HEK293 (cell line): ENCODE data around the gene ENTREP3.

Experiments
- CTCF ChIA-PET: fragments of 350-600 bp; formaldehyde crosslinking; extraction: SDS; loops from one replicate; lab custom pipeline; 2021; ENCODE audit warnings: antibody characterized with exemption; lab: Yijun Ruan, JAX
- POLR2A ChIA-PET: fragments of 300-600 bp; formaldehyde crosslinking; extraction: SDS; loops from one replicate; lab custom pipeline; 2020; ENCODE audit warnings: antibody characterized with exemption, inconsistent platforms; lab: Yijun Ruan, JAX
- H3K27ac ChIP-seq: fragments of 200-500 bp; sonication (Bioruptor generic); 2 replicates; pipeline ENCODE4 v1.5.1; 2014; ENCODE audit warnings: low read depth, low read length, control low read depth, inconsistent platforms; ENCODE audit errors: extremely low read depth
- H3K36me3 ChIP-seq, 2 experiments: fragments of 200-500 bp in 1 of 2; sonication (Bioruptor generic) in 1 of 2; 1 replicate in 1 of 2; 2 replicates in 1 of 2; pipeline ENCODE4 v1.5.1; 2014 to 2017; ENCODE audit warnings: inconsistent platforms in 2 of 2, low read length in 2 of 2; ENCODE audit not compliant: control insufficient read depth in 2 of 2, insufficient read depth in 1 of 2
- H3K4me1 ChIP-seq: fragments of 200-500 bp; sonication (Bioruptor generic); 2 replicates; pipeline ENCODE4 v1.5.1; 2014; ENCODE audit warnings: mild to moderate bottlenecking, low read length, inconsistent platforms; ENCODE audit not compliant: control insufficient read depth, insufficient read depth
- H3K4me3 ChIP-seq: 2 replicates; pipeline ENCODE4 v1.5.1; 2011; ENCODE audit warnings: low read depth, mild to moderate bottlenecking, control low read depth, low read length, moderate library complexity
- H3K9me3 ChIP-seq: fragments of 200-500 bp; sonication (Bioruptor generic); 2 replicates; pipeline ENCODE4 v1.5.1; 2014; ENCODE audit warnings: low read depth, low read length, inconsistent platforms; ENCODE audit not compliant: control insufficient read depth, insufficient read depth
- ATF2 ChIP-seq: fragments of 450-650 bp; formaldehyde crosslinking; IDR thresholded peaks from 2 replicates; pipeline ENCODE4 v1.5.1; 2016; ENCODE audit warnings: missing biosample characterization, missing genetic modification characterization, low read depth
- EGR2 ChIP-seq: fragments of 450-650 bp; formaldehyde crosslinking; IDR thresholded peaks from 2 replicates; pipeline ENCODE4 v1.5.1; 2016; ENCODE audit warnings: low read depth, missing biosample characterization, missing genetic modification characterization
- HOXD13 ChIP-seq: sonication (generic); formaldehyde crosslinking; IDR thresholded peaks from 2 replicates; pipeline ENCODE4 v1.8.0; 2022; ENCODE audit warnings: missing genetic modification reagents, borderline replicate concordance
- KLF1 ChIP-seq: fragments of 450-650 bp; formaldehyde crosslinking; IDR thresholded peaks from 2 replicates; pipeline ENCODE4 v1.5.1; 2016; ENCODE audit warnings: missing biosample characterization, missing genetic modification characterization
- KLF16 ChIP-seq: fragments of 450-650 bp; formaldehyde crosslinking; IDR thresholded peaks from 2 replicates; pipeline ENCODE4 v1.5.1; 2017; ENCODE audit warnings: missing biosample characterization, missing genetic modification characterization
- KLF7 ChIP-seq: fragments of 450-650 bp; formaldehyde crosslinking; IDR thresholded peaks from 2 replicates; pipeline ENCODE4 v1.5.1; 2016; ENCODE audit warnings: missing biosample characterization, missing genetic modification characterization, borderline replicate concordance
- KLF9 ChIP-seq: fragments of 450-650 bp; formaldehyde crosslinking; IDR thresholded peaks from 2 replicates; pipeline ENCODE4 v1.5.1; 2016; ENCODE audit warnings: missing biosample characterization, missing genetic modification characterization, low read depth
- SALL2 ChIP-seq: fragments of 450-650 bp; formaldehyde crosslinking; IDR thresholded peaks from 2 replicates; pipeline ENCODE4 v1.5.0; 2017; ENCODE audit warnings: missing biosample characterization, mild to moderate bottlenecking, missing genetic modification characterization, borderline replicate concordance
- SP7 ChIP-seq: fragments of 450-650 bp; formaldehyde crosslinking; IDR thresholded peaks from 2 replicates; pipeline ENCODE4 v1.5.1; 2016; ENCODE audit warnings: missing biosample characterization, missing genetic modification characterization
- YY2 ChIP-seq: fragments of 450-650 bp; formaldehyde crosslinking; IDR thresholded peaks from 2 replicates; pipeline ENCODE4 v1.5.1; 2016; ENCODE audit warnings: missing biosample characterization, missing genetic modification characterization
- ZBTB17 ChIP-seq: fragments of 450-650 bp; formaldehyde crosslinking; IDR thresholded peaks from 2 replicates; pipeline ENCODE4 v1.5.1; 2016; ENCODE audit warnings: missing biosample characterization, missing genetic modification characterization
- ZBTB20 ChIP-seq: fragments of 450-650 bp; formaldehyde crosslinking; IDR thresholded peaks from 2 replicates; pipeline ENCODE4 v1.5.1; 2016; ENCODE audit warnings: missing biosample characterization, missing genetic modification characterization
- ZBTB48 ChIP-seq: fragments of 450-650 bp; formaldehyde crosslinking; IDR thresholded peaks from 2 replicates; pipeline ENCODE4 v1.5.1; 2016; ENCODE audit warnings: missing biosample characterization, missing genetic modification characterization
- ZFHX2 ChIP-seq: fragments of 450-650 bp; formaldehyde crosslinking; conservative IDR thresholded peaks from 2 replicates; pipeline ENCODE4 v1.5.1; 2016; ENCODE audit warnings: missing biosample characterization, missing genetic modification characterization
- ZNF2 ChIP-seq: fragments of 450-650 bp; formaldehyde crosslinking; IDR thresholded peaks from 2 replicates; pipeline ENCODE4 v1.5.1; 2016; ENCODE audit warnings: missing biosample characterization, missing genetic modification characterization
- ZNF211 ChIP-seq: fragments of 450-650 bp; formaldehyde crosslinking; IDR thresholded peaks from 2 replicates; pipeline ENCODE4 v1.5.1; 2016; ENCODE audit warnings: low read depth, missing biosample characterization, missing genetic modification characterization
- ZNF324 ChIP-seq: fragments of 450-650 bp; formaldehyde crosslinking; IDR thresholded peaks from 2 replicates; pipeline ENCODE4 v1.5.1; 2016; ENCODE audit warnings: missing biosample characterization, missing genetic modification characterization
- ZNF366 ChIP-seq: fragments of 450-650 bp; formaldehyde crosslinking; conservative IDR thresholded peaks from 2 replicates; pipeline ENCODE4 v1.5.1; 2016; ENCODE audit warnings: missing biosample characterization, missing genetic modification characterization
- ZNF473 ChIP-seq: fragments of 450-650 bp; formaldehyde crosslinking; IDR thresholded peaks from 2 replicates; pipeline ENCODE4 v1.5.1; 2017; ENCODE audit warnings: missing biosample characterization, missing genetic modification characterization
- ZNF501 ChIP-seq: fragments of 450-650 bp; formaldehyde crosslinking; IDR thresholded peaks from 2 replicates; pipeline ENCODE4 v1.5.1; 2016; ENCODE audit warnings: missing biosample characterization, missing genetic modification characterization
- ZNF560 ChIP-seq: fragments of 450-650 bp; formaldehyde crosslinking; IDR thresholded peaks from 2 replicates; pipeline ENCODE4 v1.5.1; 2017; ENCODE audit warnings: missing biosample characterization, missing genetic modification characterization, borderline replicate concordance
- ZNF626 ChIP-seq: fragments of 450-650 bp; sonication (Bioruptor Pico); formaldehyde crosslinking; IDR thresholded peaks from 2 replicates; pipeline ENCODE4 v1.5.1; 2018; ENCODE audit warnings: missing biosample characterization, missing genetic modification characterization, inconsistent platforms
- ZNF629 ChIP-seq: fragments of 450-650 bp; formaldehyde crosslinking; IDR thresholded peaks from 2 replicates; pipeline ENCODE4 v1.5.1; 2017; ENCODE audit warnings: missing biosample characterization, missing genetic modification characterization
- ZNF660 ChIP-seq: fragments of 450-650 bp; IDR thresholded peaks from 2 replicates; pipeline ENCODE4 v1.5.1; 2018; ENCODE audit warnings: missing biosample characterization, mild to moderate bottlenecking, missing genetic modification characterization
- ZNF701 ChIP-seq: fragments of 450-650 bp; formaldehyde crosslinking; IDR thresholded peaks from 2 replicates; pipeline ENCODE4 v1.5.1; 2016; ENCODE audit warnings: missing biosample characterization, missing genetic modification characterization
- ZNF785 ChIP-seq: fragments of 450-650 bp; formaldehyde crosslinking; IDR thresholded peaks from 2 replicates; pipeline ENCODE4 v1.5.1; 2016; ENCODE audit warnings: missing biosample characterization, missing genetic modification characterization
- ZSCAN23 ChIP-seq: fragments of 450-650 bp; formaldehyde crosslinking; IDR thresholded peaks from 2 replicates; pipeline ENCODE4 v1.5.1; 2016; ENCODE audit warnings: missing biosample characterization, missing genetic modification characterization
- ZXDB ChIP-seq: fragments of 450-650 bp; formaldehyde crosslinking; IDR thresholded peaks from 2 replicates; pipeline ENCODE4 v1.5.1; 2016; ENCODE audit warnings: missing biosample characterization, missing genetic modification characterization
- TF ChIP-seq, protein P1 (sequence below): fragments of 450-650 bp; formaldehyde crosslinking; IDR thresholded peaks from 2 replicates; pipeline ENCODE4 v1.5.1; 2016; ENCODE audit warnings: missing biosample characterization, missing genetic modification characterization

Gene ENTREP3

GRCh38 chr1:155253208-155253607 lies 2.1 kb downstream of the ENTREP3 start (continued):
- peak; percentile 39 for TF ChIP-seq ZNF366 (tag by site-specific recombination)

GRCh38 chr1:155251566-155251965 lies 3.7 kb downstream of the ENTREP3 start:
- no peak for TF ChIP-seq KLF1
- H3K4me1 ChIP-seq = no peaks in the 10 kb centered on the region
- POLR2A ChIA-PET = interaction anchor here (0.7 to 4.3 kb wide), 11 partner anchors 10 to 478 kb away, joined by 3 to 26 read pairs (median 4); partner anchors contain the start of genes ASH1L, CLK2, FDPS and SCAMP3
- no peak overlapping the region for H3K4me3 ChIP-seq
- H3K9me3 ChIP-seq = no peaks in the 10 kb centered on the region
- CTCF ChIA-PET = interaction anchor here (0.5 to 4.9 kb wide), 37 partner anchors 9 to 814 kb away, joined by 3 to 91 read pairs (median 6); partner anchors contain the start of genes CLK2, FDPS, HCN3 and KRTCAP2
- peaks cover 12 to 60% of the 10 kb centered on the region in 2 experiments; a peak in 2 of 3 replicates for H3K36me3 ChIP-seq
- peak overlapping the region; percentile 8; the same call in 1 of the 2 replicates for H3K27ac ChIP-seq

GRCh38 chr1:155250633-155251449 lies 4.4 kb downstream of the ENTREP3 start:
- Histone ChIP-seq H3K36me3 (peaks cover 13 to 53% of the 10 kb centered on the region in 2 experiments; a peak in 2 of 3 replicates), H3K4me1 (no peaks in the 10 kb centered on the region), H3K4me3 (no peak overlapping the region), H3K9me3 (no peaks in the 10 kb centered on the region), H3K27ac (peak overlapping the region; percentile 8)
- CTCF ChIA-PET = interaction anchor here (0.5 to 4.9 kb wide), 65 partner anchors 9 to 1040 kb away, joined by 3 to 91 read pairs (median 4); partner anchors contain the start of genes CLK2, FDPS, HCN3 and KRTCAP2
- POLR2A ChIA-PET = interaction anchor here (0.7 to 4.3 kb wide), 13 partner anchors 11 to 478 kb away, joined by 3 to 26 read pairs (median 4); partner anchors contain the start of genes ASH1L, CLK2, FDPS and HCN3
- TF ChIP-seq ZNF701 (tag by site-specific recombination) = no peak
- TF ChIP-seq ZFHX2 (tag by site-specific recombination) = peak; percentile 54
- no peak for TF ChIP-seq ZNF560
- no peak for TF ChIP-seq KLF7
- no peak; the same call in 1 of the 2 replicates for TF ChIP-seq ZNF785 (tag by site-specific recombination)
- TF ChIP-seq HOXD13 (CRISPR knock-in tag) = no peak
- no peak for TF ChIP-seq ZNF626 (tag by site-specific recombination)
- TF ChIP-seq ZBTB48 = peak; percentile 89
- 0 out of 2 replicates have a peak, but pooled peaks have one; percentile 39 for TF ChIP-seq ZNF366 (tag by site-specific recombination)
- TF ChIP-seq ZNF660 (tag by site-specific recombination) = peak; percentile 97
- TF ChIP-seq ZNF2 (tag by site-specific recombination) = peak; percentile 92; the same call in 1 of the 2 replicates
- TF ChIP-seq ZNF324 (tag by site-specific recombination) = peak; percentile 55; the same call in 1 of the 2 replicates
- TF ChIP-seq ZBTB20 (tag by site-specific recombination) = peak; percentile 90
- TF ChIP-seq ZNF629 = peak; percentile 60
- peak; percentile 64; the same call in 1 of the 2 replicates for TF ChIP-seq ZBTB17
- TF ChIP-seq ZNF211 (tag by site-specific recombination) = no peak
- TF ChIP-seq KLF16 (tag by site-specific recombination) = no peak
- TF ChIP-seq, protein P1, sequence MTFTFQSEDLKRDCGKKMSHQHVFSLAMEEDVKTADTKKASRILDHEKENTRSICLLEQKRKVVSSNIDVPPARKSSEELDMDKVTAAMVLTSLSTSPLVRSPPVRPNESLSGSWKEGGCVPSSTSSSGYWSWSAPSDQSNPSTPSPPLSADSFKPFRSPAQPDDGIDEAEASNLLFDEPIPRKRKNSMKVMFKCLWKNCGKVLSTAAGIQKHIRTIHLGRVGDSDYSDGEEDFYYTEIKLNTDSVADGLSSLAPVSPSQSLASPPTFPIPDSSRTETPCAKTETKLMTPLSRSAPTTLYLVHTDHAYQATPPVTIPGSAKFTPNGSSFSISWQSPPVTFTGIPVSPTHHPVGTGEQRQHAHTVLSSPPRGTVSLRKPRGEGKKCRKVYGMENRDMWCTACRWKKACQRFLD (tag by site-specific recombination) = no peak
- TF ChIP-seq EGR2 = peak; percentile 35; the same call in 1 of the 2 replicates
- no peak for TF ChIP-seq SALL2 (tag by site-specific recombination)
- peak; percentile 35; the same call in 1 of the 2 replicates for TF ChIP-seq ZSCAN23
- peak; percentile 51; the same call in 1 of the 2 replicates for TF ChIP-seq KLF9 (tag by site-specific recombination)
- no peak for TF ChIP-seq ZNF473 (tag by site-specific recombination)
- TF ChIP-seq ATF2 (tag by site-specific recombination) = no peak
- peak; percentile 67 for TF ChIP-seq SP7 (tag by site-specific recombination)
- peak; percentile 63; the same call in 1 of the 2 replicates for TF ChIP-seq YY2 (tag by site-specific recombination)
- TF ChIP-seq ZNF501 (tag by site-specific recombination) = 0 out of 2 replicates have a peak, but pooled peaks have one; percentile 38
- 0 out of 2 replicates have a peak, but pooled peaks have one; percentile 52 for TF ChIP-seq ZXDB (tag by site-specific recombination)
